BE2C (cell line): ENCODE data around the gene ARHGAP26.

Experiments
- DNase-seq: peaks from one replicate; pipeline ENCODE4 v3.0.0-alpha.2; 2020
- H3K27me3 ChIP-seq: fragments of 250-450 bp; sonication (Bioruptor Pico); 2 replicates; pipeline ENCODE4 v1.5.1; 2020; ENCODE audit warnings: mild to moderate bottlenecking
- H3K36me3 ChIP-seq: fragments of 250-450 bp; sonication (Bioruptor Pico); 2 replicates; pipeline ENCODE4 v1.5.1; 2020; ENCODE audit warnings: mild to moderate bottlenecking
- H3K4me1 ChIP-seq: fragments of 250-450 bp; sonication (Bioruptor Pico); 2 replicates; pipeline ENCODE4 v1.5.1; 2020
- H3K4me3 ChIP-seq: 2 replicates; pipeline ENCODE4 v1.5.1; 2011; ENCODE audit warnings: low read depth, low read length
- H3K9me3 ChIP-seq: fragments of 250-450 bp; sonication (Bioruptor Pico); 2 replicates; pipeline ENCODE4 v1.5.1; 2020
- TF ChIP-seq, protein P1 (sequence below): IDR thresholded peaks from 2 replicates; pipeline ENCODE4 v1.5.1; 2012; ENCODE audit warnings: mild to moderate bottlenecking, low read depth, low read length

ARHGAP26 gene

DNA sequence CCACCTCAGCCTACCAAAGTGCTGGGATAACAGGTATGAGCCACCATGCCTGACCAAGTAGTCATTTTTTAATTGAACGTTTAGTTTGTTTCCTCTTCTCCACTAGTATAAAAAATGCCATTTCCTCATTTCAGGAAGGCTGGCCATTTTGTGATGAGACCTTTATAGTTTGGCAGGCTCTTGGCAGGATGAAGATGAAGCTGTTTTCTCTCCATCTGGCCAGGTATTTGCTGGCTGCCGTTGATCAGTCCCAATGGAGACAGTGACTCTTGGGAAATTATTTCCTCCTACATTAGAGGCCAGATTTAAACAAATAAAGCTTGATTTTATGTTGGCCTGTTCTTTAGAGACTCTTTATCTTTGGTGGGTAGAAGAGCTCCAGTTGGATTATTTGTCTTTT lies 199.0 kb downstream of the ARHGAP26 start:
- no peak for DNase-seq

DNA sequence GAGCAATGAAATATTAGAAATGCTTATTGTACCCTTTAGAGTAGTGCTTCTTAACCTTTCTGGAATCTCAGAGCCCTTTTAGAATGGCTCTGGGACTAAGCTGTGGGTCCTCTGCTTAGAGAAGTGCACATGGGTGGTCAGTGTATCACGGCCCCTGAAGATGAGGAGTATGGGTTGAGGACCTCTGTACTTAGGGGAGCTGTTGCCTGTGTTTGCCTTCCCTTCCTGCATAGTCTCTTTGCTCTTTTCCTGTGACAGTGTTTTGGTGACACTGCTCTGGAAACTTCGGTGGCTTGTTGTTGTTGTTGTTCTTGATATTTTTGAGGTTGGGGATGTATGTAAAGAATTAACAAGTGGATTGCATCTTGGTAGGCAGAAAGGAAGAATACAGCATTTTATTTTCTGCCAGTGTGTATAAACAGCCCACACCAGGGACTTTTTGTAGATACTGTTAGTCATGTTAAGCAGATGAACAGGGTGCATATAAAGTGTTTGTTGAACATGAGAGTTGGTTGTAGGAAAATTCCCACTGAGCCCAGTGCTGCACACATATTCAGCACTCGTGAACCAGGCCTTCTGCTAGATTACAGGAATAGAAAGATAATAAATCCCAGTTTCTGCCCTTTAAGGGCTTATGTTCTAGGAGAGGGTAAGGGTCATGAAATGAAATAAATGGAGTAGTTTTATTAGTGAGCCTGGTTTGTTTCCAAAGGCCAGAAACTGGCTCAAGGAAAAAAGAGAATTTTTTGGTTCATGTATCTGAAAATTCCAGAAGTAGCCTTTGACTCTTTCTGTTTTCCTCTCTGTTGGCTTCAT lies 199.7 kb downstream of the ARHGAP26 start:
- Histone ChIP-seq H3K4me3 (no peak overlapping the region), H3K27me3 (no peaks in the 10 kb centered on the region), H3K4me1 (peaks cover 7% of the 10 kb centered on the region), H3K36me3 (no peaks in the 10 kb centered on the region), H3K9me3 (no peaks in the 10 kb centered on the region)
- TF ChIP-seq, protein P1, sequence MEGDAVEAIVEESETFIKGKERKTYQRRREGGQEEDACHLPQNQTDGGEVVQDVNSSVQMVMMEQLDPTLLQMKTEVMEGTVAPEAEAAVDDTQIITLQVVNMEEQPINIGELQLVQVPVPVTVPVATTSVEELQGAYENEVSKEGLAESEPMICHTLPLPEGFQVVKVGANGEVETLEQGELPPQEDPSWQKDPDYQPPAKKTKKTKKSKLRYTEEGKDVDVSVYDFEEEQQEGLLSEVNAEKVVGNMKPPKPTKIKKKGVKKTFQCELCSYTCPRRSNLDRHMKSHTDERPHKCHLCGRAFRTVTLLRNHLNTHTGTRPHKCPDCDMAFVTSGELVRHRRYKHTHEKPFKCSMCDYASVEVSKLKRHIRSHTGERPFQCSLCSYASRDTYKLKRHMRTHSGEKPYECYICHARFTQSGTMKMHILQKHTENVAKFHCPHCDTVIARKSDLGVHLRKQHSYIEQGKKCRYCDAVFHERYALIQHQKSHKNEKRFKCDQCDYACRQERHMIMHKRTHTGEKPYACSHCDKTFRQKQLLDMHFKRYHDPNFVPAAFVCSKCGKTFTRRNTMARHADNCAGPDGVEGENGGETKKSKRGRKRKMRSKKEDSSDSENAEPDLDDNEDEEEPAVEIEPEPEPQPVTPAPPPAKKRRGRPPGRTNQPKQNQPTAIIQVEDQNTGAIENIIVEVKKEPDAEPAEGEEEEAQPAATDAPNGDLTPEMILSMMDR: no peak
- DNase-seq: no peak

More for the DNA sequence above, 199.0 kb downstream of the ARHGAP26 start:
- TF ChIP-seq, protein P1: no peak
- H3K27me3 ChIP-seq: no peaks in the 10 kb centered on the region
- H3K4me1 ChIP-seq: peaks cover 7% of the 10 kb centered on the region
- no peak overlapping the region for H3K4me3 ChIP-seq
- H3K36me3 ChIP-seq: no peaks in the 10 kb centered on the region
- no peaks in the 10 kb centered on the region for H3K9me3 ChIP-seq

DNA sequence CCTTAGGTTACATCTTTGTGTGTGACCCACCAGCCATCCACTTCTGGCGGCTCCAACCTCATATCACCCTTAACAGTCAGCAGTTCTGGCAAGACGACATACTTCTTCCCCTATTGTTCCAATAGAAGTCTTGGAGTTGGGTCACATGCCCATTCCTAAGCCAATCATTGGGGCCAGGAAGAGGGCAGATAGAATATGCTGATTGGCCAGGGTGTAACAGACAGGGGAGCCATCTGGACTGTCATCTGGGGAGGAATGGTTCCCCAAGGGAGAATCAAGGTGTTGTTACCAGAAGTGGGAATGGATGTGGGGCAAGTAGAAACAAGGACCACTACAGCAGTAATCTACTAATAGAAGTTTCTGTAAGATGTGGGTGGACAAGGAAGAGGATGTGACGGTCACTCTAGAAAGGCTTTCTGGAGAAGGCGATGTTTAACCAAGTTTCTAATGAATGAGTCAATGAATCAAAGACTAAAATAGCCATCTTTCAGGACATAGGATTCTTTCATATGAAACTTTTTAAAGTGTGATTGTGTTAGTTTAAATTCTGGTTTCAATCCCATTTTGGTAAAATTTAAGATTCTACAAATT lies 200.4 kb downstream of the ARHGAP26 start:
- TF ChIP-seq, protein P1: no peak
- DNase-seq: no peak

DNA sequence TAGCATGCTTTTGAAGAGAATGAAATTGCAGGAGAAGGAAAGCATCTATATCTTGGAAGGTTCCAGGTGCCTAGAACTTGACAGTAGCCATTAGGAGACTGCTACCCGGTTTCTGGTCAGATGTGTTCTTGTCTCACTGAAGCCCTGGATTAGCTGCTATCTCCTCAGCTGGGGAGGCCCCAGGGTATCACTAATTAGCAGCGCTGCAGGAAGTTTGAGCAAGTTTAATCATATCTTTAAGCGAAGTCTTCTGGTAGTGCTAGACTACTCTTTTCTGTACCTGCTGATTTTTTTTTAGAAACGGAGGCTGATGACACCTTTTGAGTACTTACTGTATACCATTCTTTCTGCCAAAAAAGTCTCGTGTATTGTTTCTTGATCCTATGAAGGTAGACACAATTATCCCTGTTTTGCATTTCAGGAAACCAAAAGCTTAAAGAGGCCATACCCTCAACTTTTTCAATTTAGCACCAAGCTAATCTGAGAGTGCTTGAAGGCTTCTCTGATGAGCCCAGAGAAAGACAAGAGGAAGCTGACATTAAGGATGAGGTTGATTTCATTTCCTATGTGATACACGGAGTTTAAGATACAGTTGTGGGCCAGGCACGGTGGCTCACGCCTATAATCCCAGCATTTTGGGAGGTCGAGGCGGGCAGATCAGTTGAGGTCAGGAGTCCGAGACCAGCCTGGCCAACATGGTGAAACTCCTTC lies 201.3 kb downstream of the ARHGAP26 start:
- Histone ChIP-seq H3K9me3 (no peaks in the 10 kb centered on the region), H3K4me1 (peaks cover 7% of the 10 kb centered on the region), H3K36me3 (no peaks in the 10 kb centered on the region), H3K4me3 (no peak overlapping the region), H3K27me3 (no peaks in the 10 kb centered on the region)
- TF ChIP-seq, protein P1: no peak
- DNase-seq: no peak

More for the DNA sequence above, 200.4 kb downstream of the ARHGAP26 start:
- Histone ChIP-seq H3K4me1 (peaks cover 7% of the 10 kb centered on the region), H3K36me3 (no peaks in the 10 kb centered on the region), H3K27me3 (no peaks in the 10 kb centered on the region), H3K9me3 (no peaks in the 10 kb centered on the region), H3K4me3 (no peak overlapping the region)

DNA sequence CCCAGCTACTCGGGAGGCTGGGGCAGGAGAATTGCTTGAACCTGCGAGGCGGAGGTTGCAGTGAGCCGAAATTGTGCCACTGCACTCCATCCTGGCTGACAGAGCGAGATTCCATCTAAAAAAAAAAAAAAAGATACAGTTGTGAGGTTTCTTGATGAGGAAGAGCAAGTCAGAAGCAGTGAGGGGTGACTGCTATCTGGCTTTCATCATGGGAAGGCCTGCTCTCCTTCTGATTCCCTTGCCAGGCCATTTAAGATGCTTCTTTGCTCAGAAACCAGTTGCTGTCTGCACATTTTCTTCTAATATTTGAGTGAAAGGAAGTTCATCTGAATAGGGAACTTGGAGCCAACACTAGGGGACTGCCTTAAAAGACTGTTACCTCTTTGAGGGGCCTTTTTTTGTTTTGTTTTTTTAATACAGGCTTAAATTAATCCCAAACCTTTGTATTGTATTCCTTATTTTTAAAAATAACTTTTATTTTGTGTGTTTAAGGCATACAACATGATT lies 201.9 kb downstream of the ARHGAP26 start:
- H3K4me3 ChIP-seq: no peak overlapping the region
- no peaks in the 10 kb centered on the region for H3K9me3 ChIP-seq
- peaks cover 7% of the 10 kb centered on the region for H3K4me1 ChIP-seq
- no peak for DNase-seq
- TF ChIP-seq, protein P1: no peak
- H3K27me3 ChIP-seq: no peaks in the 10 kb centered on the region
- no peaks in the 10 kb centered on the region for H3K36me3 ChIP-seq
